OCI-LY7 (cell line): ENCODE data around the gene CRHR1. TPM values are rescaled to one million over a fixed set of nuclear protein-coding genes. Genes with fewer than 3 reads are reported as not detected.

Experiments
- BruUV-seq: library from RNA; stranded (reverse); fragments of 400-500 nt; replicated peaks from 2 replicates; lab custom pipeline; 2021; lab: Mats Ljungman, UMichigan
- CTCF ChIA-PET: fragments of 300-600 bp; sonication (Branson Sonifier 250); formaldehyde crosslinking; loops from one replicate; lab custom pipeline; 2022; ENCODE audit warnings: antibody characterized with exemption; ENCODE audit not compliant: unreplicated experiment; lab: Charles Lee
- POLR2A ChIA-PET: fragments of 300-600 bp; sonication (Branson Sonifier 250); formaldehyde crosslinking; loops from one replicate; lab custom pipeline; 2022; ENCODE audit warnings: antibody characterized with exemption; lab: Charles Lee
- DNase-seq: peaks from one replicate; pipeline ENCODE4 v3.0.0-alpha.2; 2015; ENCODE audit warnings: low spot score
- H2AFZ ChIP-seq: fragments of 200-600 bp; sonication (generic), shearing (Covaris generic); 2 replicates; pipeline ENCODE4 v1.6.1; 2014; ENCODE audit warnings: mild to moderate bottlenecking, antibody characterized with exemption, low read length, moderate library complexity
- H3K27ac ChIP-seq: fragments of 200-600 bp; sonication (generic); 2 replicates; pipeline ENCODE4 v1.5.1; 2014; ENCODE audit warnings: mixed run types, low read depth, mild to moderate bottlenecking, moderate library complexity, low read length, inconsistent platforms; ENCODE audit not compliant: poor library complexity, severe bottlenecking
- H3K36me3 ChIP-seq: fragments of 200-600 bp; sonication (generic); 2 replicates; pipeline ENCODE4 v1.6.1; 2014; ENCODE audit warnings: mild to moderate bottlenecking, antibody characterized with exemption, low read length, moderate library complexity, mixed read lengths; ENCODE audit not compliant: insufficient read depth
- H3K4me1 ChIP-seq: fragments of 200-600 bp; sonication (generic); 2 replicates; pipeline ENCODE4 v1.5.1; 2014; ENCODE audit warnings: mild to moderate bottlenecking, low read length; ENCODE audit not compliant: insufficient read depth, poor library complexity, severe bottlenecking
- H3K4me2 ChIP-seq: fragments of 200-600 bp; sonication (generic); 2 replicates; pipeline ENCODE4 v1.6.1; 2014; ENCODE audit warnings: mild to moderate bottlenecking, low read length
- H3K4me3 ChIP-seq: fragments of 200-600 bp; sonication (generic); 2 replicates; pipeline ENCODE4 v1.5.1; 2014; ENCODE audit warnings: mild to moderate bottlenecking, low read depth, low read length; ENCODE audit not compliant: poor library complexity, severe bottlenecking
- H3K79me2 ChIP-seq: fragments of 200-600 bp; sonication (generic); 2 replicates; pipeline ENCODE4 v1.6.1; 2016; ENCODE audit warnings: low read depth, mild to moderate bottlenecking, low read length, moderate library complexity, mixed read lengths; ENCODE audit not compliant: insufficient read depth
- H3K9me2 ChIP-seq: fragments of 200-600 bp; sonication (generic); 2 replicates; pipeline ENCODE4 v1.6.1; 2016; ENCODE audit warnings: mild to moderate bottlenecking, low read length, mixed read lengths; ENCODE audit not compliant: insufficient read depth
- H3K9me3 ChIP-seq: fragments of 200-600 bp; sonication (generic); 2 replicates; pipeline ENCODE4 v1.6.1; 2014; ENCODE audit warnings: mild to moderate bottlenecking, mixed run types, low read length, mixed read lengths
- H4K20me1 ChIP-seq: fragments of 200-600 bp; sonication (generic); 2 replicates; pipeline ENCODE4 v1.6.1; 2014; ENCODE audit warnings: mild to moderate bottlenecking, antibody characterized with exemption, low read length, moderate library complexity, mixed read lengths; ENCODE audit not compliant: insufficient read depth
- CTCF ChIP-seq: fragments of 200-600 bp; sonication (generic); conservative IDR thresholded peaks from 2 replicates; pipeline ENCODE4 v1.5.1; 2014; ENCODE audit warnings: mild to moderate bottlenecking, antibody characterized with exemption, low read length, moderate library complexity, mixed read lengths
- EZH2phosphoT487 ChIP-seq: fragments of 200-600 bp; sonication (generic); IDR thresholded peaks from 2 replicates; pipeline ENCODE4 v1.6.1; 2018; ENCODE audit warnings: low read depth, borderline replicate concordance, mild to moderate bottlenecking, mixed run types, antibody characterized with exemption, low read length, moderate library complexity, mixed read lengths
- intact Hi-C: fragments of 100-400 bp; cut with micrococcal nuclease; formaldehyde crosslinking; loops from one replicate; pipeline ENCODE4 v1.10.0; 2022; ENCODE audit not compliant: unreplicated experiment
- total RNA-seq, 2 experiments: library from RNA; depleted of rRNA in 1 of 2; stranded (reverse); fragments of >200 nt in 1 of 2; shearing (Covaris generic) in 1 of 2; gene quantifications; 2 replicates each; pipeline ENCODE4 v1.2.3, GENCODE V29; 2014 to 2022

The CRHR1 gene
- total RNA-seq, 2 experiments from 2014 or later = not detected

GRCh38 chr17:45849536-45849990, 65.4 kb downstream of the CRHR1 start:
- BruUV-seq = no TSS peak
- CTCF ChIA-PET = no interaction called here

GRCh38 chr17:45850011-45850410, 65.9 kb downstream of the CRHR1 start:
- intact Hi-C loops = no loop called here
- H3K36me3 ChIP-seq = no peaks in the 10 kb centered on the region
- no peaks in the 10 kb centered on the region for H3K9me3 ChIP-seq
- H3K4me3 ChIP-seq = no peak overlapping the region
- no peak overlapping the region for H3K4me2 ChIP-seq
- no peaks in the 10 kb centered on the region for H3K4me1 ChIP-seq
- CTCF ChIA-PET = no interaction called here
- TF ChIP-seq CTCF (no peak), EZH2phosphoT487 (no peak)
- H3K9me2 ChIP-seq = no peaks in the 10 kb centered on the region
- DNase-seq = no peak
- no peaks in the 10 kb centered on the region for H3K79me2 ChIP-seq
- H4K20me1 ChIP-seq = no peaks in the 10 kb centered on the region
- POLR2A ChIA-PET = interaction anchor here (0.5 kb wide), 1 partner anchor 655 kb away, joined by 3 read pairs; no protein-coding TSS in a partner anchor
- no peak overlapping the region for H3K27ac ChIP-seq
- no TSS peak for BruUV-seq
- no peak overlapping the region for H2AFZ ChIP-seq

More at GRCh38 chr17:45849536-45849990, 65.4 kb downstream of the CRHR1 start:
- Histone ChIP-seq H3K4me3 (no peak overlapping the region), H3K27ac (no peak overlapping the region), H3K4me2 (no peak overlapping the region), H4K20me1 (no peaks in the 10 kb centered on the region), H3K36me3 (no peaks in the 10 kb centered on the region), H3K9me3 (no peaks in the 10 kb centered on the region), H3K9me2 (no peaks in the 10 kb centered on the region), H3K79me2 (no peaks in the 10 kb centered on the region), H2AFZ (no peak overlapping the region), H3K4me1 (no peaks in the 10 kb centered on the region)
- POLR2A ChIA-PET = no interaction called here
- no peak for DNase-seq
- no peak for TF ChIP-seq CTCF
- no peak for TF ChIP-seq EZH2phosphoT487
- intact Hi-C loops = no loop called here

- no peak overlapping the region for H2AFZ ChIP-seq
- no peaks in the 10 kb centered on the region for H3K9me2 ChIP-seq
- no TSS peak for BruUV-seq
- no peaks in the 10 kb centered on the region for H3K4me1 ChIP-seq
- H3K4me3 ChIP-seq = no peak overlapping the region
- H4K20me1 ChIP-seq = no peaks in the 10 kb centered on the region
- no peak overlapping the region for H3K27ac ChIP-seq
- no peak for TF ChIP-seq CTCF
- no peak for DNase-seq
- H3K4me2 ChIP-seq = no peak overlapping the region
- intact Hi-C loops = no loop called here
- no peaks in the 10 kb centered on the region for H3K79me2 ChIP-seq
- H3K36me3 ChIP-seq = no peaks in the 10 kb centered on the region
- POLR2A ChIA-PET = interaction anchor here (0.5 kb wide), 1 partner anchor 656 kb away, joined by 3 read pairs; no protein-coding TSS in a partner anchor
- no peaks in the 10 kb centered on the region for H3K9me3 ChIP-seq
- CTCF ChIA-PET = no interaction called here
Measured at GRCh38 chr17:45850468-45850867, 66.3 kb downstream of the CRHR1 start.
